H1 (cell line): Measurements from ENCODE around the gene CDH11. TPM values are rescaled to one million over a fixed set of nuclear protein-coding genes. Genes with fewer than 3 reads are reported as not detected.

Source experiments
- CTCF ChIA-PET: fragments of 300-600 bp; sonication (Branson Sonifier 250); formaldehyde crosslinking; loops from one replicate; lab custom pipeline; 2021; ENCODE audit not compliant: partially characterized antibody; lab: Charles Lee
- POLR2A ChIA-PET: fragments of 300-600 bp; sonication (Branson Sonifier 250); formaldehyde crosslinking; loops from one replicate; lab custom pipeline; 2021; ENCODE audit warnings: inconsistent platforms; ENCODE audit not compliant: partially characterized antibody; lab: Charles Lee
- DNase-seq, 2 experiments: peaks; one replicate each; pipeline versions ENCODE4 v3.0.0 to v3.0.0-alpha.2; 2010 to 2022; ENCODE audit warnings: low spot score in 2 of 2, low read depth in 1 of 2, mixed read lengths in 1 of 2
- FAIRE-seq: peaks from 2 replicates; lab custom pipeline; 2011; peaks lifted over from hg19 to GRCh38; lab: Jason Lieb, UNC
- H2AFZ ChIP-seq: 2 replicates; pipeline ENCODE4 v1.8.1; 2012; ENCODE audit warnings: low read length, inconsistent platforms
- H2AK5ac ChIP-seq: 2 replicates; pipeline ENCODE4 v1.6.1; 2013; ENCODE audit warnings: low read depth, low read length
- H2BK120ac ChIP-seq: replicated peaks from 2 replicates; pipeline ENCODE3; 2013; ENCODE audit warnings: low read depth, low read length, inconsistent platforms
- H2BK12ac ChIP-seq: 2 replicates; pipeline ENCODE4 v1.6.1; 2013; ENCODE audit warnings: low read depth, low read length
- H2BK15ac ChIP-seq: 2 replicates; pipeline ENCODE4 v1.6.1; 2013; ENCODE audit warnings: low read length
- H2BK20ac ChIP-seq: 2 replicates; pipeline ENCODE4 v1.6.1; 2013; ENCODE audit warnings: low read length
- H2BK5ac ChIP-seq: 2 replicates; pipeline ENCODE4 v1.6.1; 2013; ENCODE audit warnings: low read depth, low read length
- H3K14ac ChIP-seq: 2 replicates; pipeline ENCODE4 v1.6.1; 2013; ENCODE audit warnings: inconsistent platforms; ENCODE audit not compliant: insufficient read length
- H3K18ac ChIP-seq: 2 replicates; pipeline ENCODE4 v1.6.1; 2013; ENCODE audit warnings: low read length; ENCODE audit errors: extremely low read depth
- H3K23ac ChIP-seq: 2 replicates; pipeline ENCODE4 v1.6.1; 2013; ENCODE audit warnings: inconsistent platforms; ENCODE audit not compliant: insufficient read length
- H3K23me2 ChIP-seq: 2 replicates; pipeline ENCODE4 v1.6.1; 2013; ENCODE audit warnings: low read depth, low read length
- H3K27ac ChIP-seq: 2 replicates; pipeline ENCODE4 v1.6.1; 2011; ENCODE audit warnings: low read depth, low read length, inconsistent platforms
- H3K27me3 ChIP-seq, 4 experiments: replicated peaks in 1 of 4; 1 replicate in 1 of 4; 2 replicates in 3 of 4; pipeline versions ENCODE4 v1.6.1 to v1.8.1; 2011 to 2013; ENCODE audit warnings: low read length in 3 of 4, mild to moderate bottlenecking in 3 of 4, inconsistent platforms in 2 of 4, mixed read lengths in 2 of 4, moderate library complexity in 1 of 4; ENCODE audit not compliant: control insufficient read depth in 3 of 4, insufficient read depth in 3 of 4; ENCODE audit errors: extremely low read depth in 1 of 4
- H3K36me3 ChIP-seq, 4 experiments: 2 replicates each; pipeline versions ENCODE4 v1.6.1 to v1.8.1; 2011 to 2013; ENCODE audit warnings: mild to moderate bottlenecking in 4 of 4, low read length in 3 of 4, moderate library complexity in 2 of 4, control low read depth in 1 of 4, inconsistent platforms in 1 of 4; ENCODE audit not compliant: insufficient read depth in 4 of 4, control insufficient read depth in 2 of 4
- H3K4ac ChIP-seq: replicated peaks from 2 replicates; pipeline ENCODE3; 2013; ENCODE audit warnings: low read length, low read depth, mixed read lengths, inconsistent platforms; ENCODE audit not compliant: insufficient read length
- H3K4me1 ChIP-seq, 4 experiments: replicated peaks in 1 of 4; 1 replicate in 1 of 4; 2 replicates in 3 of 4; pipeline versions ENCODE4 v1.6.1 to v1.8.1; 2011 to 2013; ENCODE audit warnings: low read length in 3 of 4, inconsistent platforms in 2 of 4, mixed read lengths in 1 of 4; ENCODE audit not compliant: insufficient read depth in 4 of 4, control insufficient read depth in 3 of 4
- H3K4me2 ChIP-seq, 2 experiments: 2 replicates each; pipeline versions ENCODE4 v1.6.1 to v1.8.1; 2011 to 2013; ENCODE audit warnings: low read depth in 2 of 2, low read length in 2 of 2, control low read depth in 1 of 2, inconsistent platforms in 1 of 2, mild to moderate bottlenecking in 1 of 2; ENCODE audit not compliant: insufficient read depth in 1 of 2
- H3K4me3 ChIP-seq, 4 experiments: fragments of 200-600, 300-600 bp in 1 of 4; sonication (generic), shearing (Covaris generic), sonication (Bioruptor Twin) in 1 of 4; 2 replicates each; pipeline versions ENCODE4 v1.5.1 to v1.8.1; 2011 to 2016; ENCODE audit warnings: low read length in 4 of 4, low read depth in 3 of 4, control low read depth in 2 of 4, inconsistent platforms in 2 of 4, mild to moderate bottlenecking in 2 of 4, mixed read lengths in 1 of 4, moderate library complexity in 1 of 4; ENCODE audit not compliant: insufficient read depth in 2 of 4; ENCODE audit errors: extremely low read depth in 1 of 4
- H3K56ac ChIP-seq: replicated peaks from 2 replicates; pipeline ENCODE3; 2013; ENCODE audit warnings: low read depth, mild to moderate bottlenecking, mixed read lengths, low read length, inconsistent platforms; ENCODE audit not compliant: insufficient read length
- H3K79me1 ChIP-seq: 2 replicates; pipeline ENCODE4 v1.6.1; 2013; ENCODE audit warnings: low read depth, low read length, control low read depth
- H3K79me2 ChIP-seq, 2 experiments: 2 replicates each; pipeline versions ENCODE4 v1.6.1 to v1.8.1; 2012 to 2013; ENCODE audit warnings: low read length in 2 of 2, mild to moderate bottlenecking in 2 of 2, inconsistent platforms in 1 of 2; ENCODE audit not compliant: insufficient read depth in 2 of 2, control insufficient read depth in 1 of 2
- H3K9ac ChIP-seq, 4 experiments: replicated peaks in 1 of 4; 1 replicate in 1 of 4; 2 replicates in 3 of 4; pipeline versions ENCODE4 v1.6.1 to v1.8.1; 2011 to 2013; ENCODE audit warnings: low read depth in 3 of 4, low read length in 3 of 4, control low read depth in 2 of 4, mild to moderate bottlenecking in 2 of 4, moderate library complexity in 2 of 4, inconsistent platforms in 1 of 4; ENCODE audit errors: extremely low read depth in 1 of 4
- H3K9me3 ChIP-seq, 2 experiments: 2 replicates each; pipeline versions ENCODE4 v1.6.1 to v1.8.1; 2012 to 2013; ENCODE audit warnings: mild to moderate bottlenecking in 2 of 2, moderate library complexity in 2 of 2, control low read depth in 1 of 2, inconsistent platforms in 1 of 2, low read depth in 1 of 2, low read length in 1 of 2, mixed read lengths in 1 of 2; ENCODE audit not compliant: insufficient read depth in 2 of 2
- H4K20me1 ChIP-seq, 2 experiments: replicated peaks in 1 of 2; 2 replicates each; pipeline versions ENCODE3 to v1.8.1; 2011 to 2013; ENCODE audit warnings: inconsistent platforms in 2 of 2, low read length in 2 of 2, mild to moderate bottlenecking in 1 of 2; ENCODE audit not compliant: insufficient read depth in 2 of 2, control insufficient read depth in 1 of 2
- H4K5ac ChIP-seq: 2 replicates; pipeline ENCODE4 v1.6.1; 2013; ENCODE audit warnings: low read length, low read depth, mixed read lengths, inconsistent platforms; ENCODE audit not compliant: insufficient read length
- H4K8ac ChIP-seq: 2 replicates; pipeline ENCODE4 v1.8.0; 2013; ENCODE audit warnings: mild to moderate bottlenecking, moderate library complexity, low read length, inconsistent platforms; ENCODE audit not compliant: insufficient read depth; ENCODE audit errors: extremely low read depth
- H4K91ac ChIP-seq: replicated peaks from 2 replicates; pipeline ENCODE3; 2013; ENCODE audit warnings: low read length, mixed read lengths, inconsistent platforms; ENCODE audit not compliant: insufficient read length
- CTBP2 ChIP-seq: IDR thresholded peaks from 2 replicates; pipeline ENCODE4 v1.7.0; 2011; ENCODE audit warnings: borderline replicate concordance, mild to moderate bottlenecking, moderate library complexity, mixed read lengths, low read length; ENCODE audit not compliant: insufficient read depth, insufficient read length
- KDM1A ChIP-seq: fragments of 200-600, 300-600 bp; sonication (generic); IDR thresholded peaks from 2 replicates; pipeline ENCODE4 v1.7.1; 2016; ENCODE audit warnings: mild to moderate bottlenecking, low read length, borderline replicate concordance
- WGBS, 2 experiments: shearing (Covaris generic) in 1 of 2; methylation state at CpG; one replicate each; pipeline versions ENCODE4 v1.1.6 to v1.1.7; 2013 to 2015; ENCODE audit warnings: low lambda C conversion rate in 2 of 2, mixed read lengths in 2 of 2, inconsistent platforms in 1 of 2, low coverage in 1 of 2, missing lambda C conversion rate in 1 of 2; ENCODE audit not compliant: insufficient replicate concordance in 2 of 2, insufficient coverage in 1 of 2, insufficient read length in 1 of 2; ENCODE audit errors: extremely low coverage in 1 of 2, missing lambda C conversion rate in 1 of 2; 5-methylcytosine and 5-hydroxymethylcytosine counted together
- polyA plus RNA-seq, 7 experiments: library from polyadenylated mRNA; depleted of rRNA in 3 of 7; stranded (reverse) in 5 of 7; unstranded in 2 of 7; fragments of >200 nt in 5 of 7; fragments of 200-250 nt in 2 of 7; gene quantifications; 1 replicate in 5 of 7; 2 replicates in 1 of 7; 4 replicates in 1 of 7; pipeline versions ENCODE4 v1.2.1 to v1.2.3, GENCODE V29; 2011 to 2013; ENCODE audit warnings: missing spikeins in 2 of 7, mixed read lengths in 2 of 7
- total RNA-seq: library from RNA; stranded (reverse); fragmentation: NEBNext Ultra II Directional; extraction: Animal tissue kit (Norgen Biotek cat#: 25700); gene quantifications from 2 replicates; pipeline ENCODE4 v1.2.1, GENCODE V29; 2021

Gene CDH11
- total and polyA plus RNA-seq, 2 of the 8 experiments (the other 6 are each of a cell fraction or from before 2014, with no cell fraction given), result 3.3 to 8.4 TPM

DNA sequence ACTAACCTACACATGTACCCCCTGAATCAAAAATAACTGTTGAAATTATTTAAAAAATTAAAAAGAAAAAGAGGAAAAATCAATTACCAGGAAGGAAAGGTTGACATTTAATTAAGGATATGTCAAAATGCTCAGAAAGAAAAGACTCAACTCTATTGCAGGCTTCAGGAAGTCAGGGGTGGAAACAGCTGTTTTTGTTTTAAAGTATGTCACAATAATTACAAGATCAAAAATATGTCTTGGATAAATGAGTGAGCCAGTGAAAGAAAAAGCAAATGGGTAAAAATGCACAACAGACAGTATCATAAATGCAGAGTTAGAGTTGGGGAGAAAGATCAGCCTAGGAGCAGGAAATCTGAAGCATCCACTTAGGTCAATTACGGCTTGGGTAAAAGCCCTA lies 146.0 kb downstream of the CDH11 start:
- POLR2A ChIA-PET, result no interaction called here
- H2AK5ac ChIP-seq, result no peak overlapping the region
- no peak overlapping the region for H4K91ac ChIP-seq
- H3K4me3 ChIP-seq, result no peak overlapping the region
- CTCF ChIA-PET, result interaction anchor here (2.0 kb wide), 1 partner anchor 11 kb away, joined by 7 read pairs; no protein-coding TSS in a partner anchor
- H3K79me2 ChIP-seq, result no peaks in the 10 kb centered on the region
- WGBS, 2 experiments, result 88% methylated on average over 1 of the region's 1 CpG; no CpG with 5 or more reads in 1 of the 2 experiments
- no peak overlapping the region for H2BK5ac ChIP-seq
- no peak overlapping the region for H4K8ac ChIP-seq
- H3K79me1 ChIP-seq, result no peaks in the 10 kb centered on the region
- no peak overlapping the region for H2BK15ac ChIP-seq
- DNase-seq, result no peak
- no peak overlapping the region for H3K9ac ChIP-seq
- no peak overlapping the region for H3K18ac ChIP-seq
- no peaks in the 10 kb centered on the region for H3K36me3 ChIP-seq
- no peak overlapping the region for H2BK120ac ChIP-seq
- no peaks in the 10 kb centered on the region for H3K27me3 ChIP-seq
- H2BK20ac ChIP-seq, result no peak overlapping the region
- H3K4me2 ChIP-seq, result no peak overlapping the region
- no peak overlapping the region for H3K14ac ChIP-seq
- H2BK12ac ChIP-seq, result no peak overlapping the region
- no peak overlapping the region for H3K23ac ChIP-seq
- no peak overlapping the region for H2AFZ ChIP-seq
- H3K9me3 ChIP-seq, result no peaks in the 10 kb centered on the region
- no peak overlapping the region for H3K27ac ChIP-seq
- no peak overlapping the region for H4K5ac ChIP-seq
- H3K23me2 ChIP-seq, result no peaks in the 10 kb centered on the region
- H3K56ac ChIP-seq, result no peak overlapping the region
- no peaks in the 10 kb centered on the region for H3K4me1 ChIP-seq
- H3K4ac ChIP-seq, result no peak overlapping the region
- no peak for FAIRE-seq
- H4K20me1 ChIP-seq, result no peaks in the 10 kb centered on the region
- TF ChIP-seq KDM1A, result no peak
- TF ChIP-seq CTBP2, result no peak
